ENCODE results near the gene TTC39B.
"Not testable (repeated sequence)": the region's sequence is repeated elsewhere in the genome, so short reads cannot be mapped to it uniquely, and the experiment has no call there.

The TTC39B gene

DNA sequence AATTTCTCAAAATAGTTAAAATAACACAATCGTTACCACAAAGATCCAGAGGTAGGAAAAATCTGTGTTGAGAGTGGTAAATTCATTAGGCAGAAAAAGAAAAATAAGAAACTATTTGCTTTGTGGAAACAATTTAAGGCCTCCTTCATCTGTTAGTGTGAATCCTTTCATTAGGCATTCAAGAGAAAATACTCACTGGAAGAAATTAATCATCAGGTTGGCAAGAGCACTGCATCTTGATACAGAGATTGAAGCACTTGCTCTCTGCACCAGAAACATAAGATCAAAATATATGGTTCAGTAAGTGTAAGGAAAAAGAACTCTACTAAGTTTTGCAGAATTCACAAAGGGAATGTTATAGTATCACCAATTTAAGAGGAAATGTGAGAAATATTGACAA, 44.4 kb downstream of the TTC39B start:
- DNase-seq: no peak

DNA sequence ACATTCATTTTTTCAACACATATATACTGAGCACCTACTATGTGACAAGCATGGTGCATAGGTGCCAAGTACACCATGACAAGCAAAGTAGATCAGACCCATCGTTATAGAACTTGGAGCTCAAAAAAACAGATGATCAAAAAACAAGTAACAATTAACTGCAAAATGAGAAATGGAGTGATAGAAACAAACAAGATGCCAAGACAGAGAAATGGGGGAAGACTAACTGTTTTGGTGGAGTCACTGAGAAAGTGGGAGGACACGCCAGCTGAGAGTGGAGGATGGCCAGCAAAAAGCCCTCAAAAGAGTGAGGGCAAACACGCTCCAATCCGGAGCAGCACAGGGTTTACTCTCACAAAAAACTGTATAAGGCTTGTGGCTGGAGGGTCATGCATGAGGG, 50.6 kb downstream of the TTC39B start:
- no peak for DNase-seq

DNA sequence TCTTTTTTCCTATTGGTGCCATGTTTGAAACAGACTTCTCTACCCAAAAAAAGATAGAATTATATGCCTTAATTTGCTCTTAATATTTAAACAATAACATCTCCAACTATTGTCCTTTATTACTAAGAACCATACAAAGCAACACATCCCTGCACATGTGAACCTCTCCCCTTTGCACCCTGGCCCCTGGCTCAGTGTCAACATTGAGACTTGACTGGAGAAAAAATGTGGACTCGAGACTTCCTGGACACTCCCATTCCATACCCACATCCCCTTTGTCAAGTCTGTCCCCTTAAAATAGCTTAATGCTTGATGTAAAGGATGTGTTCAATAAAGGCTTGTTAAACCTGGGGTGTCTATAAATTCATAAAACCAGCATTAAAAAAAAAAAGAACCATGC, 53.2 kb downstream of the TTC39B start:
- DNase-seq: no peak

DNA sequence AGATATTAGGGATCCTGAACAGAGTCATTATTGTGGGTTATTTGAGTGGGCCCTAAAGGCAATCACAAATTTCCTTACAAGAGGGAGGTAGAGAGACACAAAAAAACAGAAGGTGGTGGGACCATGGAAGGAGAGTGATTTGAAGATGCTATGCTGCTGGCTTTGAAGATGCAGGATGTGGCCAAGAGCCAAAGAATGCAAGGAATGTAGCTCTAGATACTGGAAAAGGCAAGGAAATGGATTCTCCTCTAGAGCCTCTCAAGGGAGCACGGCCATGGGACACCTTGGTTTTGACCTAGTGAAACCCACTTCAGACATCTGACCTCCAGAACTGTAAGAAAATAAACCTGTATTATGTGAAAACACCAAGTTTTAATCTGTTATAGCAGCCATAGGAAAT, 53.8 kb downstream of the TTC39B start:
- no peak for DNase-seq

DNA sequence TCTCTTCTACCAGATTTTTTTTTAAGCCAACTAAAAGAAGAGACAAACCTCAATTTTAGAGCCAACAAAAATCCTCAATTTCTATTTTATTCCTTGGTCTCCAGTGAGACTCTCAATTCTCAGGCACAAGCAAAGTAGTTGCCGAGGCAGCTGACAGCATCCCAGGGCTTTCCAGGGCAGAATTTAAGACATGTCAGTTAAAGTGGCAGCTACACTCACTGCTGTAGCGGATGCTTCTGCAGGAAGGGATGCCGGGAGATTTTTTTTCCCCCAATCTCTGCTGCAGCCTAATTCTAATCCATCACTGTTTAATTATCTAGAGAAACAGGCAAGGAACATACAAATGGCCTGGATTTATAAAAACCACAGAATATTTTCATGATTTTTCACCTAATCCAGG, 57.0 kb downstream of the TTC39B start:
- no peak for DNase-seq

DNA sequence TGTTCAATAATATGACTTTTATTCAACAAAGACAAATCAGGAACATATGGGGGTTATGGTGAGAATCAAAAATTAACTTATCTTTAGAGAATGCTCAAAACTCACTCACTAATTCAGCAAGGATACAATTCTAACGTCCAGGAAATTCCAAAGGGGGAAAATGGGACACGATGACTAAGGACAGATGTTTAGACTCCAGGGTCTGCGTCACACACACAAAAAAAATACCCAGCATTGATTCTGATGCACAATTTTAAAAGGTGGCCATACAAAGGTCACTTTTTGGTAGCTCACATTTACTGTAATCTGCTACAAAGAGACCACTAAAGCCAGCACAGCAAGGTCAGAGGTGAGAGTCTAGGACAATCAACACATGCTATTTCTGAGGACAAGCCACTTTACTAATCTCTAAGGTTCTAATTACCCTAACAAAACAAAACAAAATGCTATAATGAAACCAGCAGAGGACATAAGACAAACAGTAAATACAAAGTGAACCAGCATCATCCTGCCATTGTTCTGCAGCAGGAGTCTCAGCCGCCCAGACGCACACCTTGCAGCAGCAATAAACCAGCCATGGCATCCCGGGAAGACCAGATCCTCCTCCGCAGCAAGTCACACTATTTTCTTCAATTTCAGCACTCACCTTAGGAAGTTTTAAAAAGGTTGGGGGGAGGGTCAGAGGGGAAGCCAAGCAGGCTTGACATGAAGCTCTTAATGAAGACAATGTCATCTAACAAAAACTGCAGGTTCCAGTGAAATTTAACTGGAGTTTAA, 57.8 kb downstream of the TTC39B start:
- no peak for DNase-seq

DNA sequence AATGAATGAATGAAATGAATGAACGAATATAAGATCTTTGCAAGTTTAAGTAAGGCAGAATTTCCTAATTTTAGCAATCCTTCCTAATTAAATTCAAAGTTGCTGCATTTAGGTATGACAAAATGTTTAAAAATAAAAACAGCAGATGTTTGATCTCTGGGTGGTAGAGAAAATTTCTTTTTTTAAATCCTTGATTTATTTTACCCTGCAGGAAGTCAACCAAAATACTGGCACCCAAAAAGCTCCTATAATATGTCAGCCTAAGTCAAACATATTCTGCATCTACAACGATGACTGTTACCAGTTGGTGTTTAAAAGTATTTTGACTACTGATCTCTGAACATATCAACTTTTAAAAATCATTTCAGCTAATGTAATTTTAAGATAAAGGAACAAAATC, 58.4 kb downstream of the TTC39B start:
- DNase-seq: no peak

DNA sequence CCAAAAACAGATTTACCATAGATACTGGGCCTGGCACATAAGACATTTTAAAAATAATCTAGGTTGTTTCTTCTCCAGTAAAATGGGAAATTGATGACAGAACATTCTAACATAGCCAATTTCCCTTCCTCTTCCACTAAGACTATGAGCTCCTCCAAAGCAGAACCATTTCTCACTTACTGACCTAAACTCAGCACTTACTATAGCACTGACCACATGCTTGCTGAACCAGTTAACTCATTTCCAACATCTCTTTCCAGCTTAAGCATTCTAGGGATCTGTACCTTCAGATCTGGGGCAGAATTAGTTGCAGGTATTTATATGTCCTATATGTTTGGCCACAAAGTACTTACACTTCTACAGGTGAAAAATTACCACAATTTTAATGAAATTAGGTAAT, 58.9 kb downstream of the TTC39B start:
- no peak for DNase-seq

DNA sequence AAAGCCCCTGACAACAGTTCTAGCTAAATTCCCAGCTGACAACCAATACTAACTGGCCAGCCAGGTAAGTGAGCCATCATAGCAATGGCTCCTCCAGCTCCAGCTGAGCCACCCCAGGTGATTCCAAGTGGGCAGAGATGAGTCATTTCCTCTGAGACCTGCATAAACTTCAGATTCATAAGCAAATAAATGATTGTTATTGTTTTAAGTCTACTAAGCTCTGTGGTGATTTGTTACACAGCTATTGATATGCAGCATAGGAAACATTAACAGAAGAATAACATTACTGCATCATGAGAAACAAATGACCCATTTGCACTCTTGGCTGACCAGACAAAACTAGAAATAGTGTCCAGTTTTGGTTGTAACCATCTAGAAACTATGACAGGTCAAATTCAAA, 60.3 kb downstream of the TTC39B start:
- no peak for DNase-seq

DNA sequence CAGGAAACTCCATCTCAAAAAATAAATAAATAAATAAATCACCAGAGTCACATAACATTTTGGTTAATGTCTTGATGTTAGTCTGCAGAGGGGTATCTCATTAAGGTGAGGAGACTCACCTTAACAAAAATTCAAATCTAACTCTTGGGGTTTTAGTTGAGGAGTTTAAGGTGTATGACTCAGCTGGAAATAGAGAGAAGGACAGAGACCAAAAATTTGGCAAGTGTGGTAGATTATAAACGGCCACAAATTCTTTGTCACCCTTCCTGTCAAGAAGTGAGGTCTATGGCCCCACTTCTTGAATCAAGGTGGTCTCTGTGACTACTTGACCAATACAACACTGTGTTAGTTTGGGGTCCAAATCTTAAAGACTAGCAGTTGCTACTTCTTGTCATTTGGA, 60.8 kb downstream of the TTC39B start:
- no peak for DNase-seq

DNA sequence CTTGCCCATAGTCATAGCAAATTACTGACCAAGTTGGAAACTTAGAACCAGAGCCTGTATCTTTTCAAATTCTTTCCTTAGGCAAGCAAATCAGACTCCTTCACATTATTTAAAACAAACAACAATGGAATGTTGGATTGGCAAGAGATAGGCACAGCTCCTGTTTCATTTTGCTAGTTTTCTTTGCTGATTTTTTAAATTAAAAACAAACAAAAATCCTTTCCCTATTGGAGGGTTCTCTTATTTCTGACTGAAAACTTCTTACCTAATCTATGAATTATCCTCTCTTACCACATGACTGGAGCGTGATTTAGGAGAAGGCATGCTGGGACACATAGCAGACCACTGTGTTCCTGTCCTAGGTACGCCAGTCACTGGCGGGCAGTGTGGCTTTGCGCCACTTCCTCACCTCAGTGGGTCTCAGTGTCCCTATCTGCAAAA, 63.0 kb downstream of the TTC39B start:
- DNase-seq: no peak

DNA sequence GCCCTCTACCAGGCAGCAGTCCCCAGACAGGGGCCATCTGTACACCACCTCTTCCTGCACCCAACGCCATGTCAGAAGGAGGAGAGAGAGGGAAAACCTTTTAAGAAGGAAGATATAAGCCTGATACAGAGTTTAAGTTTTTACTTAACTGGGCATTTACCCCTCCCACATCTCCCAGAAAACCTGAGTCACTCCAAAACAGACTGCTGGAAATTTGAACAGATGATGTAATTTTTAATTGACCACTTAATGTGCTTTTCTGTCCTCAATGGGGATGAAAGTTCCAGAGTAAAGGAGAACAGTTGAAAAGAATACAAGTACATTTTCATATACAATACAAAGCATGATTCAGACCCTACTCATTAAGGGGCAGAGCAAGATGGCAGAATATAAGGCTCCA, 63.9 kb downstream of the TTC39B start:
- DNase-seq: no peak

DNA sequence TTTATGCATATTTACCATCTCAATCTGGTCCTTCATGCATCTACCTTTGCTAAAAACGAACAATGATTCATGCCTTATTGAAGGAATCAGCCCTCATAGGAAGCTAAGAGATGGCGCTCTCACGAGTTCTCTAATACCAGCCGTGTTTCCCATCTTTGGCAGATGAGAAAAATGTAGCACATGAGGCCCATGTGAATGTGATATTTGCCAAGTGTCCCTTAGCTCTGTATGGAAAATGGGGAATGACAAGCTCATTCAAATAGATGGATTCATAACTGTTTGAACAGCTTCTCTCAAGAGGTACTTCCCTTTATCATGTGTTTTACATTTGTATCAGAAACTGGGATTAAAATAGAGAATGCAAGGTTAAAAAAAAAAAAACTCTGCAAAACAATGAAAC, 66.1 kb downstream of the TTC39B start:
- DNase-seq: no peak

DNA sequence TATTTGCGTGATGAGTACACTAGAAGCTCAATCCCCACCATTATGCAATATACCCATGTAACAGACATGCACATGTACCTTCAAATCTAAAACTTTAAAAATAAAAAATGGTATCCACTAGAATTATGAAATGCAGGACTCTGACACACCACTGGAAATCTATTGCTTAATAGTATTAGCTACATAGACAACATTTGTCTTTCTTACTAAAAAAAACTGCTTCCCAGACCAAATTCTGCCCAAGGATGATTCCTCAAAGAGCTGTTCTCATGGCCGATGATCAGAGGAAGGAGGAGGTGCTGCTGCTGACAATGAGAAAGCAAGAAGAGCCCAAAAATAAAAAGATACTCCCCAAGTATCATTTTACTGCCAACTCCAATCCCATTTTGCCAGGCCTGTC, 67.2 kb downstream of the TTC39B start:
- no peak for DNase-seq

DNA sequence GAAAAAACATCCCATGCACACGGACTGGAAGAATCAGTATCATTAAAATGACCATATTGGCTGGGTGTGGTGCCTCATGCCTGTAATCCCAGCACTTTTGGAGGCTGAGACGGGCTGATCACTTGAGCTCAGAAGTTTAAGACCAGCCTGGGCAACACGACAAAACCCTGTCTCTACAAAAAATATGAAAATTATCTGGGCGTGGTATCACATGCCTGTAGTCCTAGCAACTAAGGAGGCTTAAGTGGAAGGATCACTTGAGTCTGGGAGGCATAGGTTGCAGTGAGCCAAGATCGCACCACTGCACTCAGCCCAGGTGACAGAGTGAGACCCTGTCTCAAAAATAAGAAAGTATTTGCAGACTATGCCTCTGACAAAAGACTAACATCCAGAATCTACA, 68.4 kb downstream of the TTC39B start:
- no peak for DNase-seq

DNA sequence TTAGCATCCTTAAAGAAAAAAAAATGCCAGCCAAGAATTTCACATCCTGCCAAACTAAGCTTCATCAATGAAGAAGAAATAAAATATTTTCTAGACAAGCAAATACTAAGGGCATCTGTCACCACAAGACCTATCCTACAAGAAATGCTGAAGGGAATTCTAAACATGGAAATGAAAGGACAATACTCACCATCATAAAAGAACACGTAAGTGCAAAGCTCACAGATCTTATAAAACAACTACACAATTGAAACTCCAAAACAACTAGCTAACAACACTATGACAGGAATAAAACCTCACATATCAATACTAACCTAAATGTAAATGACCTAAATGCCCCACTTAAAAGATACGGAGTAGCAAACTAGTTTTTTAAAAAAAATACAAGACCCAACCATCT, 71.4 kb downstream of the TTC39B start:
- no peak for DNase-seq

DNA sequence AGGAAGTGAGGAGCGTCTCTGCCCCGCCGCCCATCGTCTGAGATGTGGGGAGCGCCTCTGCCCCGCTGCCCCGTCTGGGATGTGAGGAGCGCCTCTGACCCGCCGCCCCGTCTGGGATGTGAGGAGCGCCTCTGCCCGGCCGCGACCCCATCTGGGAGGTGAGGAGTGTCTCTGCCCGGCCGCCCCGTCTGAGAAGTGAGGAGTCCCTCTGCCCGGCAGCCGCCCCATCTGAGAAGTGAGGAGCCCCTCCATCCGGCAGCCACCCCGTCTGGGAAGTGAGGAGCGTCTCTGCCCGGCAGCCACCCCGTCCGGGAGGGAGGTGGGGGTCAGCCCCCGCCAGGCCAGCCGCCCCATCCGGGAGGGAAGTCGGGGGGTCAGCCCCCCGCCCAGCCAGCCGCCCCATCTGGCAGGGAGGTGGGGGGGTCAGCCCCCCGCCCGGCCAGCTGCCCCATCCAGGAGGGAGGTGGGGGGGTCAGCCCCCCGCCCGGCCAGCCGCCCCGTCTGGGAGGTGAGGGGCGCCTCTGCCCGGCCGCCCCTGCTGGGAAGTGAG, 73.0 kb downstream of the TTC39B start:
- not testable (repeated sequence) for DNase-seq

DNA sequence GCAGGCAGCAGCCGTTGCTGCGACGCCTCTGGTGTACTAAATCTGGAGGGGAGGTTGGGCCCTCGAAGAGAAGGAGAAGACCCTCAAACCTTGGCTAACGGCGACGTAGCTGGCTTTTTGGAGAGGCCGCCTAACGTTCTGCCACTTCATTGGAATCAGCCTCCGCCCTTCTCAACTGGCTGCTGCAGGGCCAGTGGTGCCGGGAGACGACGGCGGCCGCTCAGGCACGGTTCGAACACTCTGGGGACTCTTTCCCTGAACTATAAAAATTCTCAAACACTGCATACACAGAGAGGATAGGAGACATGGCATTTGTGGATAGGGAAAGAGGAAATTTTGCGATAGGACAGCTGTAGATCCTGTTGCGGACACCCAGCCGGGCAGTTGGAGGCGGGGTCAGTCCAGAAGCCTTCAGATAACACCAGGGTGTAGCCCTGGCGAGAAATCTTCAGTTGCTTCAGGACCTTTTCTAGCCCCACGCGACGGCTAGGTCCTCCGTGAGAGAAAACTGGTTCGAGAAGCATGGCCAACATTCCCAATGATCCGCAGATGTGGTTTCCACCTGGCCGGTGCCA, 74.2 kb downstream of the TTC39B start:
- not testable (repeated sequence) for DNase-seq

DNA sequence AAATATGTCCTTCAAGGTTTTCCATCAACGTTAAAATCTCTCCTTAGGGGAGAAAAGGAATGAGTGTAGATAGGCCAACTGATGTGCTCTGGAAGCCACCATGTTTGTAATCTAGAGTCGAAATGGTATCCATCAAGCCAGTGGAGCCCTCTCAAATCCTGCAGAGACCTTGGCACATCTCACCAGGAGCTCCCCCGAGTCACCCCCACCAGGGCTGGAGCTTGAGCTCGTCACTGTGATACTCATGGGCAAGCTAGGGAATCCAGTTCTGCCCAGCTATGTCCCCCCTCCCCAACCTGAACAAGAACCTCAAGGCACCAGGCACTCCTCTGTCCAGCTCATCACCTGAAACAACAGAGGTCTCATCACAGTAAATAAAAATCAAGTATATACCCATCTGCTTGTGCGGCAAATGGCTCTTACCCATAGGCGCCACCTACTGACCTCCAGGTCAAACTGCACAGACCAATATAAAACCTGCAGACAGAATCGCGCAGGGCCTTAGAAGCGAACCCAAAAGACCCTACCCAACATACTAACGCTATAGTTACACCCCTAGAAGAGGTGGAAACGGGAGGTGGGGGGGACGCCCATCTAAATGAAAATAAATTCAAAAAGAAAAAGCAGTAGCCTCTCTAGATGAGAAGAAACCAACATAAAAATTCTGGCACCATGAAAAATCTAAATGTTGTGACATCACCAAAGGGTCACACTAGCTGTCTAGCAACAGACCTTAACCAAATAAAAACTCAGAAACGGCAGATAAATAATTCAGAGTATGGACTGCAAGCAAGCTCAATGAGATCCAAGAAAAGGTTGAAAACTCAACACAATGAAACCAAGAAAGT, 75.0 kb downstream of the TTC39B start:
- DNase-seq: no peak

DNA sequence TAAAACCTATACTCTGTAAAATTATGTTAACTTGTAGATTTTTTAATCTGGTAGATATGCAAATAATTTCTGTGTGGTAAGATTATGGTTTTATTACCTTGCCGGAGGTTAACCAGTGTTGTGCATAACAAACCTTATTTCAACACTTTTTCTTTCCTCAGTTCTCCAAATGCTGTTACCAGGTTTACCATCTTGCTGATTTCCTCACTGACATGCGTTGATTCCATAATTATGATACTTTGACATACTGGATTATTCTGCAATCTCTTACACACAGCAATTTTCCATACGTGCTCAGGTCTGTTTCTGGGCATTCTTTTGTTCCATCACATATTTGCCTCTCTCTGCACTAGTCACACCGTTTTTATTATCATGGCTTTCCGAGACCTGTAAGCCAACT, 77.6 kb downstream of the TTC39B start:
- no peak for DNase-seq

DNA sequence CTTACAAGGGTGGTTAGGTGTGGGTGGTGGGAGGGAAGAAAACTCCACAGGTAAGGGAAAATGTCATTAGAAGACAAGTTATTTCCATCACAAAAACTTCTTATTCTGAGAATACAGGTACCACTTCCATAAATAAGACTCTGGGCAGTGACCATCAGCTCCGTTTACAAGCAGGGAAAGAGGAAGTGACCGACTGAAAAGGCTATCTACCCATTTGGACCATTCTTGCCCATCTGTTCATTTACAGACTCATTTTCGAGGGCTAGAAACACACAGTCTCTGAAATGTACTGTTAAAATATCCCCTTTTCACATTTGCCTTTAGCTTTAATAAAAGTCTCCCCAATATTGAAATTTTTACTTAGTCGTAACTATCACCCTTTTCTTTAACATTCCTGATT, 79.5 kb downstream of the TTC39B start:
- no peak for DNase-seq

DNA sequence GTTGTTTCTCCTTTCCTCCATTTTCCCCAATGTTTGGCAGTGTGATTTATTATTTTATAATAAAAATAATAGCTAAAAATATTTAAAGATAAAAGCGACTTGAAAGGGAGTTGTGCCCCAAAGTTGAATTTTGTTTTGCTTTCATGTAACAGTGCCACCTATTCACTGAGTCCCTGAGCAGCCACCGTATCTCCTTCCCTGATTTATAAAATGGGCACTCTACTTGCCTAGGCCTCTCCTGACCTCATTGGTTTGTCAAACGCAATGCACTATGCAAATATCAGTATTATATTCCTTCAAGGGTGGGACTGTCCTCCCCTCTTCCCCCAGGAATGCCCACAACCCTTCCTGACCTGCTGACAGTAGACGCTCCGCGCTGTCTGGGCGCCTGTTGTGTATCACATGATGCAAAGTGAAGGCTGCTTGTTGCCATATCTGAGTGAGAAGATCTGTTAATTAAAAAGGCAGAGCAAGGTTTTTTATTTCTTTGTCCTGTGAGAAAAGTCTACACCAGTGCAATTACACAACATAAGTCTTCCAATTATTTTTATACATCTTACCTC, 81.4 kb downstream of the TTC39B start:
- no peak for DNase-seq

DNA sequence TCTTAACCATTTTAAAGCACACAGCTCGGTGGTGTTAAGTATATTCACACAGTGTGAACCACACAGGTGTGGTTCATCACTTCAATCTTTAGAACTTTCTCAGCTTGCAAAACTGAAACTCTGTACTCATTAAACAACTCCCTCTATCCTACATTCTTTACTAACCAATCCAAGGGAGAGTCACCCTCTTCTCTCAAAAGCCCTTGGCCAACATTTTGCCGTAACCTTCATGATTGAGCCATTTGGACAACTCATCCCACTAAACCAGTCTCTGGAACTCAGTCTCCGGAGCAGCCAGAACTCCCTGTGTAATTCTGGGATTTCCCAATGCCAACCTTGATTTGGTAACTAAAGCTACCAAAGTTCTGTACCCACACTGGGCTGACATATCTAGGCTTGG, 84.7 kb downstream of the TTC39B start:
- DNase-seq: no peak
